Activated CD8-positive, alpha-beta memory T cell treated with anti-CD3 and anti-CD28 coated beads for 24 hours (primary cell): Measurements from ENCODE around the gene ZBED1.
"Not testable (repeated sequence)": the region's sequence is repeated elsewhere in the genome, so short reads cannot be mapped to it uniquely, and the experiment has no call there.

Source experiments
- DNase-seq: peaks from one replicate; pipeline ENCODE4 v3.0.0-alpha.2; 2020

ZBED1 gene

GRCh38 chrX:2471641-2472040 lies 29.1 kb downstream of the ZBED1 start:
- no peak for DNase-seq

- not testable (repeated sequence) for DNase-seq
Measured at GRCh38 chrX:2471126-2471525, 29.6 kb downstream of the ZBED1 start.

- DNase-seq = not testable (repeated sequence)
Measured at GRCh38 chrX:2469852-2470251, 30.9 kb downstream of the ZBED1 start.

GRCh38 chrX:2469196-2469685 lies 31.5 kb downstream of the ZBED1 start:
- DNase-seq = no peak

GRCh38 chrX:2468261-2469195 lies 32.2 kb downstream of the ZBED1 start:
- DNase-seq = no peak

- DNase-seq = no peak
Measured at GRCh38 chrX:2466876-2467656, 33.7 kb downstream of the ZBED1 start.

GRCh38 chrX:2464677-2465166 lies 36.1 kb downstream of the ZBED1 start:
- DNase-seq = no peak

- no peak for DNase-seq
Measured at GRCh38 chrX:2463973-2464676, 36.7 kb downstream of the ZBED1 start.

GRCh38 chrX:2463481-2463880 lies 37.3 kb downstream of the ZBED1 start:
- DNase-seq = not testable (repeated sequence)

- no peak for DNase-seq
Measured at GRCh38 chrX:2462780-2463179, 38.0 kb downstream of the ZBED1 start.

- no peak for DNase-seq
Measured at GRCh38 chrX:2462074-2462473, 38.7 kb downstream of the ZBED1 start.

- no peak for DNase-seq
Measured at GRCh38 chrX:2461711-2462016, 39.1 kb downstream of the ZBED1 start.

- DNase-seq = not testable (repeated sequence)
Measured at GRCh38 chrX:2460821-2461710, 39.7 kb downstream of the ZBED1 start.

GRCh38 chrX:2460048-2460447 lies 40.7 kb downstream of the ZBED1 start:
- not testable (repeated sequence) for DNase-seq

- no peak for DNase-seq
Measured at GRCh38 chrX:2458309-2458708, 42.5 kb downstream of the ZBED1 start.

- DNase-seq = no peak
Measured at GRCh38 chrX:2457289-2458133, 43.3 kb downstream of the ZBED1 start.

GRCh38 chrX:2456091-2456490 lies 44.7 kb downstream of the ZBED1 start:
- DNase-seq = not testable (repeated sequence)

GRCh38 chrX:2454620-2455019 lies 46.2 kb downstream of the ZBED1 start:
- DNase-seq = not testable (repeated sequence)

GRCh38 chrX:2452799-2453198 lies 48.0 kb downstream of the ZBED1 start:
- DNase-seq = no peak

- DNase-seq = no peak
Measured at GRCh38 chrX:2452317-2452784, 48.4 kb downstream of the ZBED1 start.
